Neural cell (in vitro differentiated cells): ENCODE data around the gene ST6GALNAC5.

Experiments
- CTCF ChIP-seq: fragments of 450-650 bp; IDR thresholded peaks from 2 replicates; pipeline ENCODE4 v1.5.1; 2014; ENCODE audit warnings: antibody characterized with exemption, mild to moderate bottlenecking, moderate library complexity; ENCODE audit not compliant: poor library complexity, severe bottlenecking
- EP300 ChIP-seq: fragments of 450-650 bp; conservative IDR thresholded peaks from 2 replicates; pipeline ENCODE4 v1.6.1; 2014; ENCODE audit warnings: antibody characterized with exemption, mild to moderate bottlenecking, moderate library complexity; ENCODE audit not compliant: poor library complexity, severe bottlenecking
- MXI1 ChIP-seq: fragments of 450-650 bp; conservative IDR thresholded peaks from 2 replicates; pipeline ENCODE4 v1.6.1; 2014; ENCODE audit warnings: antibody characterized with exemption, mild to moderate bottlenecking; ENCODE audit not compliant: poor library complexity, severe bottlenecking

- no peak for TF ChIP-seq MXI1
- no peak for TF ChIP-seq CTCF
- no peak for TF ChIP-seq EP300
Observed at GRCh38 chr1:77057994-77058585, 190.8 kb downstream of the ST6GALNAC5 start.
